Measurements from ENCODE around the gene IFIT2.
"Not testable (repeated sequence)": the region's sequence is repeated elsewhere in the genome, so short reads cannot be mapped to it uniquely, and the experiment has no call there.

DNA sequence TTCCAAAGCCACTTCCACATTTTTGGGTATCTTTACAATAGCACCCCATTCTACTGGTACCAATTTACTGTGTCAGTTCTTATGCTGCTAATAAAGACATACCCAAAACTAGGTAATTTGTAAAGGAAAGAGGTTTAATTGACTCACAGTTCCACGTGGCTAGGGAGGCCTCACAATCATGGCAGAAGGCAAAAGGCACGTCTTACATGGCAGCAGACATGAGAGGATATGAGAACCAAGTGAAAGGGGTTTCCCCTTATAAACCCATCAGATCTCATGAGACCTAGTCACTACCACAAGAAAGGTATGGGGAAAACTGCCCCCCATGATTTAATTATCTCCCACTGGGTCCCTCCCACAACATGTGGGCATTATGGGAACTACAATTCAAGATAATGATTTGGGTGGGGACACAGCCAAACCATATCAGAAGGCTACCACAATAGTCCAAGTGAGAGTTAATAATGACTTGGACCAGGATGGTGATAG, 46.7 kb upstream of the IFIT2 start:
- not testable (repeated sequence) for TF ChIP-seq CTCF (IDR thresholded peaks at IDR 0.05; ENCODE audit: low read depth, low read length); EZH2phosphoT487 (IDR thresholded peaks at IDR 0.05; ENCODE audit: low read depth)

Data from OCI-LY3 (cell line).